HepG2 (cell line): ENCODE measurements around the gene PDE6H.

Experiments
- ARID2 ChIP-seq: sonication (generic); formaldehyde crosslinking; IDR thresholded peaks from 2 replicates; pipeline ENCODE4 v1.8.1; 2022; ENCODE audit warnings: mild to moderate bottlenecking, missing genetic modification reagents, borderline replicate concordance
- BHLHE40 ChIP-seq: IDR thresholded peaks from 2 replicates; pipeline ENCODE4 v1.6.1; 2011; ENCODE audit warnings: low read length, improper control_type of control experiment
- CBX1 ChIP-seq: IDR thresholded peaks from one replicate; pipeline ENCODE4 v1.6.1; 2016; ENCODE audit warnings: antibody characterized with exemption, low read depth
- CTCF ChIP-seq: sonication (generic); formaldehyde crosslinking; IDR thresholded peaks from 2 replicates; pipeline ENCODE4 v1.5.0; 2020; ENCODE audit warnings: mild to moderate bottlenecking, missing genetic modification reagents, moderate library complexity
- FOXA1 ChIP-seq, 2 experiments: fragments of 450-650 bp in 1 of 2; sonication (generic) in 1 of 2; formaldehyde crosslinking in 1 of 2; IDR thresholded peaks; 2 replicates each; pipeline versions ENCODE4 v1.4.0 to v1.6.1; 2016 to 2020; ENCODE audit warnings: missing genetic modification reagents in 1 of 2
- FOXA3 ChIP-seq: IDR thresholded peaks from 2 replicates; pipeline ENCODE4 v1.6.1; 2016; ENCODE audit warnings: missing genetic modification reagents, missing compliant biosample characterization
- FOXJ3 ChIP-seq: sonication (generic); formaldehyde crosslinking; IDR thresholded peaks from 2 replicates; pipeline ENCODE4 v1.4.0; 2020; ENCODE audit warnings: missing genetic modification reagents, mild to moderate bottlenecking, borderline replicate concordance
- RFX5 ChIP-seq: IDR thresholded peaks from 2 replicates; pipeline ENCODE4 v1.6.1; 2011; ENCODE audit warnings: low read depth, low read length, improper control_type of control experiment
- SKIL ChIP-seq: sonication (generic); formaldehyde crosslinking; IDR thresholded peaks from 2 replicates; pipeline ENCODE4 v1.8.0; 2022; ENCODE audit warnings: missing genetic modification reagents, mild to moderate bottlenecking, moderate library complexity, borderline replicate concordance
- ZBTB20 ChIP-seq: sonication (generic); formaldehyde crosslinking; IDR thresholded peaks from 2 replicates; pipeline ENCODE4 v1.8.1; 2023; ENCODE audit warnings: missing genetic modification reagents, low read depth, mild to moderate bottlenecking, borderline replicate concordance
- ZBTB33 ChIP-seq: sonication (generic); formaldehyde crosslinking; IDR thresholded peaks from 2 replicates; pipeline ENCODE4 v1.4.0; 2020; ENCODE audit warnings: missing genetic modification reagents

- TF ChIP-seq CTCF (CRISPR knock-in tag): no peak
- no peak for TF ChIP-seq FOXA3 (CRISPR knock-in tag)
- TF ChIP-seq SKIL (CRISPR knock-in tag): no peak
- no peak for TF ChIP-seq CBX1
- no peak for TF ChIP-seq RFX5
- TF ChIP-seq FOXJ3: no peak
- no peak for TF ChIP-seq ZBTB20 (CRISPR knock-in tag)
- TF ChIP-seq ZBTB33 (CRISPR knock-in tag): no peak
- no peak for TF ChIP-seq ARID2 (CRISPR knock-in tag)
- TF ChIP-seq FOXA1 (IDR thresholded peaks at IDR 0.05): no peak
- no peak for TF ChIP-seq FOXA1 (CRISPR knock-in tag; IDR thresholded peaks at IDR 0.05)
- TF ChIP-seq BHLHE40: no peak
Measured at GRCh38 chr12:14924541-14924940, 48.3 kb upstream of the PDE6H start.
